ENCODE measurements around the gene CALML3.
A peak's percentile ranks its signal among the peaks of the same experiment; 100 is the strongest.

The CALML3 gene

DNA sequence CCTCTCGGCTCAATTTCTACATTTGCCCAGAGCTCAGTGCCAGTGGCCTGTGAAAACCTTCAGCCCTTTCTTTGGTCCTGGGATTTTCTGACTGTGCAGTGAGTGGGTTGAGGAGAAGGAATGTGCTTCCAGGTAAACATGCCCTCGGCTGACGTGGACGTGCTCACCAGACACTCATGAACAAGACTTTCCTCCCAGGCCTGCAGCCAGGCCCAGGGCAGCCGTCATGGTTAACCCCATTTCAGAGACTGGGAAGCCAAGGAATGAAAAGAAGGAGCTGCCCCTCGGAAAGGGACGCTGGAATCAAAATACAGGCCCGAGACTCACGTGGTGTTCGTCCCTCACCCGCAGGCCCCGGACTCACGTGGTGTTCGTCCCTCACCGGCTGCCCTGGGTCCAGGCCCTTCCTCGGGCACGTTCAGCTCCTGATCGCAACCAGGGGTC is 16.6 kb upstream of the CALML3 start:
- DNase-seq = no peak

DNA sequence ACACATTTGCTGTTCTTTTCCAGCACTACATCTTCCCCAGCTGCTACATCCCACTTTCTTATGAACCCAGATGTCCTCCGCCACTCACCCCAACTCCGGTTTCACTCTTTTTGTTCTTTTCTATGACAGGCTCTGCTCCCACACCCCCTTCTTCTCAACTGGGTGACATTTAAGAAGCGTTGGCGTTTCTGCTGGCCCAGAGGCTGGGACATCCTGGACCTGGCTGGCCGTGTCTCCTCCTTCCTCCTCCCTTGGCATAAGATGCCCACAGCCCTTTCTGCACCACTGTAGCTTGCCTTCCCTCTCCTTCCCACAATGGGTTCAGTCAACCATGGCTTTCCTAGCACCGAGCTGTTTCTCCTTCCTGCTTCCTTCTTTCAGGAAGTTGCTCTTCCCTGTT is 16.0 kb upstream of the CALML3 start:
- DNase-seq = no peak

DNA sequence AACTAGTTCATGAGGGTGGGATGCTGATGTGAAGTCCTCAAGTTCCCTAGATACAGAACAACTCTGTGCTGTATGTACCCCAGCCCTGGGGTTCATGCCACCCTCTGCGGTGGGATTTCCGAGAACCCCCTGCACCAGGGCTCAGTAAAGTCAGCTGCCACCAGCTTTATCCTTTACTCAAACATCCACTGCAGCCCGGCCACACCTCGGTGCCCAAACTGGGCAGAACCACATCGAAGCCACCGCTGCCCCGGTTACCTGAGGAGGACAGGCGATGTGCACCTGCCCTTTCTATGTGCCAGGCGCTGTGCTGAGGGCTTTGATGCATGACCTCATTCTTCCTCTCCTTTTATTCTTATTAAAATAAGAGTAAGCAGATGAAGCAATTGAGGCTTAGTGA is 15.5 kb upstream of the CALML3 start:
- DNase-seq = no peak

DNA sequence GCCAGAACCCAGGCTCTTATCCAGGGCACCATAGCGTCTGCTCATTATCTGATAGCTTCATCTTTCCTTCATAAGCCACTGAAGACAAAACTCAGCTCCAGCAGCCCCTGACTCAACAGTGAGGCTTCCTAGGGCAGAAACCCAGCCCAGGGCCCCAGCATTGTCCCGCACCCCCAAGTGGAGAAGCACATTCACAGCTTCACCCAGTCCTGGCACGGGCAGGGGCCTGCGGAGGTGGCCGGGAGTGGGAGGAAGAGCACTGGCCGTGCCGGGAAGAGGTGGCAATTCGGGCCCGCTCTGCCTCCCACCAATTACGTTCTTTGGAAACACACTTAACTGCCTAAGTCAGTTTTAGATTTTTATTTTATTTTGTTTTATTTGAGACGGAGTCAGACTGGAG is 15.1 kb upstream of the CALML3 start:
- DNase-seq = no peak

DNA sequence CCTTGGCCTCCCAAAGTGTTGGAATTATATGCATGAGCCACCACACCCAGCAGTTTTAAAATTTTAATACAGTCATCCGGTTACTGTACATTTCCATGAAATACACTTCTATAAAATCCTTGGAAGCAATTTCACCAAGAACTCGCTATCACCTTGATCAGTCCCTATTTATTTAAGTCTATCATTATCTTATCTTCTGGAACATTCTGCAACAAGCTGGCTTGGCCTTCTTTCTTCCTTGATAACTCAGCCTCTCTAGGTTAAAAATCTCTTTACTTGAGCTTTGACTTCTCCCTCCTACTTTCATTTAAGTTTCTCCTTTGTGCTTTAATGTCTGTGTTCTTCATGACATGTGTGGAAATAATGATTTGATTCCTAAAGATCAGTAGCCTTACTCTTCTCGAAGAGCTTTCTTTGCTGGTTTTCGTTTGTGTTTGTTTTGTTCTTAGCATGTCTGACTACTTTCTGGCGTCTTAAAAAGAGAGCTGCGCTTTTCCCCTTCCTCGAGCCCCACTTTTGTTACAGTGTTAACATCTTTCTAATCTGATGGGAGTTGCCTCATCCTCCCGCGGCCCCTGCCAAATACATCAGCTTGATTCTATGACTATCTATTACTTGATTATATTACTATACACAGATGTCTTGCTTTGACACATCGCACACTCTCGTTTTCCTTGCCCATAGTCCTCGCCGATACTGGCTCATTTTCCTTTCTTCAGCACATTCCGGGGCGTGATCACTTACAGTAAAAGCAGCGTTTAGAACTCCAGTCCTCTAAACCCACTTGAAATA is 14.3 kb upstream of the CALML3 start:
- DNase-seq = no peak

GRCh38 chr10:5511231-5511884 is 13.4 kb upstream of the CALML3 start:
- DNase-seq = no peak

DNA sequence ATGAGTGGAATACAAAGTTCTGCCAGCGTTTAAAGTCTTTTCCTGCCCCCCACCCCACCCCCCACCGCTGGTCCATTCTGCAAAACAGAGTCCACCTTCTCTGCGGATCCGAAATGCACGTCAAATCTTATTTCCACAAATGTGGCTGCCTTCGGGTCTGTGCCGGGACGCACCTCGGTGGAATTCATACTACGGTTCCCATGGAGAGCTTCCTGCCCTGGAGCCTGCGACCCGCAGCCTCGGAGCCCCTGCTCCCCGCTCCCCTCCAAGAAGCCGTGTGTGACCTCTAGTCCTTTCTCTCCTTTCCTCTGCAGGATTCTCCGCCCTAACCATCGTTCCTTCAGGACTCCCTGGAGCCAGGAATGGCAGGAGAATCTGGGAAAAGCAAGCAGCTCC is 12.9 kb upstream of the CALML3 start:
- DNase-seq = no peak

DNA sequence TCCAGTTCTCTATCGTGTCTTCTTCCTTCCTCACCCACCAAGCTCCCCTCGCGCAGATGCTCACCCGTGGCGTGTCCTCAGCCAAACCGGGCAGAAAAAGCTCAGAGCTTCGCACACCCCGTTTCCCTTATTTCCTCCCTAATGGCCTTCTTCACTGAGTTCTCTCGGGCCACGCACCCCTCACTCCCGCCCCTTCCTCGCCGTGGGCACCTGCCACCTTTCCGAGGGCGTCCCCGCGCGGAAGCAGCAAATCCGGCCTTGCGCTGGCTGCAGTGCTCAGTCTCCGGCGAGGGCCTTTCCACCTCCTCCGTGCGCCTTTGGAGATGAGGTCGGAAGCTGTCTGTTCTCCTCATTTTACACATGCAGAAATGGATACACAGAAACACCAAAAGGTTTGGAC is 12.4 kb upstream of the CALML3 start:
- DNase-seq = no peak

GRCh38 chr10:5512881-5513612 is 11.7 kb upstream of the CALML3 start:
- peak in 2 of 6 experiments; percentile 2 to 5 for DNase-seq

DNA sequence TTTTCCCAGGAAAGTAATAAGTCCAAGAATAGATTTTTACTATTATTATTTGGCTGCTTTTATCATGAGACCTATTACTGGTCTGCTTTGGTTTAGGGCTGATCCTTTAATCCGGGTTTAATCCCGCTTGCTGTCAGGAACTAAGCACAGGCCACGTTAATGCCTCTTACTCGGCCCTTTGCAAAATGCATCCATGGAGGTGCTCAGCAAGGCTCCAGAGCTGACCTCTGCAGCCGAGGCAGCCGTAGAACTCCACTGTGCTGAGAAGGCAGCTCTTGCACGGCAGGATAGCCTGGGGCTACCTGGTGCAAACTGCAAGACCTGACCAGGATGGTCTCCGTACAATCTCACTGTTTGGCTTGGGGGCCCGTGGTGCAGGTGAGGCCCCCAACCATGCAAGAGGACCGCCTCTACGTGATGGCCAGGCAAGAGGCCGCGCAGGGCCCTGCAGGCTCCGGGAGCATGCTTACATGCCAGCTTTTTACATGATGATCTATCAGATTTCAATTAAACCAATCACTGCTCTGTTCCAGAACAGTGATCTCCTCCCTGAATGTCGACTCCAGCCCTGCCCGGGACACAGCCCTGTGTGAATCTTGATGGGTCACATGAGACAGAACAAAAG is 10.4 kb upstream of the CALML3 start:
- no peak for DNase-seq

GRCh38 chr10:5515948-5516761 is 8.6 kb upstream of the CALML3 start:
- DNase-seq = no peak

DNA sequence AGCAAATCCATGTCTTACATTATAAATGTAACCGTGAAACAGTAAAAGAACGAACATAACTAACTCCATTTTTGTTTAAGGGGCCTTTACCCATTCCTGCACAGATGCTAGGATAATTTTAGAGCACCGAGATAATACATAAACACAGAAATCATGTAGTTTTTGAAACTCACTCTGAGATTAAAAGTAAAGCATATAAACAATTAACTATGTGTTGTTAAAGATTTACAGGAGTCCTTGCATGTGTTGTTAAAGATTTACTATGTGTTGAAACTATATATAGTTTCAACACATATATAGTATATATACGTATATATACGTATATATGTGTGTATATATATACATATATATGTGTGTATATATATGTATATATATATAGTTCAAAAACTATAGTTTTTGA is 7.2 kb upstream of the CALML3 start:
- DNase-seq = no peak

GRCh38 chr10:5518143-5518542 is 6.6 kb upstream of the CALML3 start:
- no peak for DNase-seq

DNA sequence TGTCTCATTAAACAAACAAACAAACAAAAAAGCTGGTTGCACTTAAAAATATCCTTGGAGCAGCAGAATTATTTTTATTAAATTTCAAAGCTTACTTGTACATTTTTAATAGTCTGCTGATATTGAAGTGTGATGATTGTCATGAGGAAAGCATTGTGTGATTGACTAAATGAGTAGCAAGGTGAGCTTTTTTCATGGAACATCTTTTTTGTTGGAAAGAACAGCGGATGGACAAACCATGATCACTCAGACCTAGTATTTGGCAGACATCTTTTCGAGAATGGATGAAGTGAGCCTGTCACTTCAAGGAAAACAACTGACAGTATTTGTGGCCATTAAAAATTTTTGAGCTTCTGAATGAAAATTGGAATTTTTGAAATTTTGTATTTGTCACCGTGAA is 5.7 kb upstream of the CALML3 start:
- no peak for DNase-seq

DNA sequence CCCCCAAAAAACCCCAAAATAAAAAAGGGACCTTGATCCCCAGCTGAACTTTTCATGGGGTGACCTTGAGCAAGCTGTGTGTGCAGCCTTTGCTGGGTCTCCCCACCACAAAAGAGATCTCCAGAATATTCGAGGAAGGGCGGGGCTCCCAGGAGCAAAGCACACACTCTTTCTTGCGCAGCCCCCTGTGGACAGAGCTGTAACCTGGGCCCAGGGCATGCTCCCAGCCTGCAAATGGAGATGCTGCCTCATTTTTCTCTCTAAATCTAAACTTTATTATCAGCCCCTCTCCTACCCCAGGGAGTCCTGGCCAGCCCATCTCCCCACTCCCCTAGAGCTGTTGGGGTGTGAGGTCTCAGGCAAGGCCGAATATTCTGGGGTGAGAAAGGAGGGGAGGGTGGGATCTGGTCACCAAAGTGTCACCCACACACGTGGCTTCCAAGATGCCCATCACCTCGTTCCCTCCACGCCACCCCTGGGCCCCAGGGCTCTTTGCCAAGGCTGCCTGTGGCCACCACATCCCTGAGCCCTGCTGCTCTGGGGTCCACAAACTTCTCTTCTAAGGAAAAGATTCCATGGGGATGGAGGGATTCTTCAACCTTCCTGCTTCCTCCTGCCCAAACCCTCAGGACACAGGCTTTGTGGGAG is 1.7 kb upstream of the CALML3 start:
- no peak for DNase-seq

GRCh38 chr10:5523796-5524574 is 776 bp upstream of the CALML3 start:
- no peak for DNase-seq

DNA sequence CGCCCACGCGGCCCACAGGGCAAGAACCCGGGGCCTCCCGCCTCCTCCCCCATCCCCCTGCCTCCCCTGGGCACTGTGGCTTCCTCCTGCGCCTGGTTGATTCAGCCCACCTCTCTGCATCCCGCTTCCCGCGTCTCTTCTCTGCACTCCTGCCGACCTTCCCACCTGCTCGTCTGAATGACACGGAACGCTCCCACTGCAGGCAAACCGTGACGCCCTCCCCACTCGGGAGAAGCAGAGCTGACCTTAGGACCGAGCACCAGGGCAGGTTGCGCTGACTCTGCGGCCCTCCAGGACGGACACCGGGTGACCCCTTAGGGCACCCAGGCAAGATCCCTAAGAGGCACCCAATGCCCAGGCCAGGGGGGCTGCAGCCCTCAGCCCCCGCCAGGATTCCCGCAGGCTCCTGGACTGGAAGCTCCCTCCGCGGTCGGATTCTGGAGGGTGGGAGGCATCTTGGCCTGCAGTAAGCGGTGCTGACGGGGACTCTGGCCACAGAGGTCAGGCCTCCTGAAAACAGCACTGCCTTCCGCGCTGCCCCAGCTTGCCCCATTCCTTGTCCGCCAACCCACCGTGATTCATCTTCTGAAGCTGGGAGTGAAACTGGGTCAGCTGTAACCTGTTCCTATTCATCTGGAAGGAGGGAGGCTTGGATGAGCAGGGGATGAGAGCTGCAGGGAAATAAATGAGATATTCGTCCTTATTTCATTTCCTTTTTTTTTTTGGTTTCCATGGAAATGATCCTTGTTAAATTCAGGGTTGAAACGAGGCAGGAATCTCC is 990 bp downstream of the CALML3 start:
- DNase-seq = no peak

DNA sequence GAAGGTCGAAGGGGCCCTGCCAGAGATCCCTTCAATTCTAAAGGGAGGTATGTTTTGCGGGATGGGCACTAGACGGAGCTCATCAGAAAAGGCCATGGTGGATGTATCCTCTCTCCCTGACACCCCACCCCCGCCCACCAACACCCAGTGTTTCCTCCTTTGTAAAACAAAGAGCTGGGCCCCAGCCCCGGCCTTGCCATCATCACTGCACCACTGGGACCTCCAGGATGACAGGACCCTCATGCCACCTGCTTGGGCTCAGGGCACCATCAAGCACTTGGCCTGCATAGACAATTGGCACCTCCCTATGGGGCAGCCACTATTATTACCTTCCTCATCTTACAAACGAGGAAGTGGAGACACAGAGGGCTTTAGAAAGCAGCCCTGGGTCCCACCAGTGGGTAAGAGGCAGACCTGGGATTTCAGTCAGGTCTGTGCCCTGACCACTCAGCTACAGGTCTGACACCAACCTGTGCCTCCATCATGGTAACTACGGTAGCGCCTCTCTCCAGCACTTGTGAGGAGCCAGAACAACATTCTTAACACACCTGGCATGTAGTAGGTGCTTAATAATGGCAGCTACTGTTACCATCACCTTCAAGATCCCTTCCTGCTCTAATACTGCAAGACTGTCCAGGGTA is 2.0 kb downstream of the CALML3 start:
- no peak for DNase-seq

DNA sequence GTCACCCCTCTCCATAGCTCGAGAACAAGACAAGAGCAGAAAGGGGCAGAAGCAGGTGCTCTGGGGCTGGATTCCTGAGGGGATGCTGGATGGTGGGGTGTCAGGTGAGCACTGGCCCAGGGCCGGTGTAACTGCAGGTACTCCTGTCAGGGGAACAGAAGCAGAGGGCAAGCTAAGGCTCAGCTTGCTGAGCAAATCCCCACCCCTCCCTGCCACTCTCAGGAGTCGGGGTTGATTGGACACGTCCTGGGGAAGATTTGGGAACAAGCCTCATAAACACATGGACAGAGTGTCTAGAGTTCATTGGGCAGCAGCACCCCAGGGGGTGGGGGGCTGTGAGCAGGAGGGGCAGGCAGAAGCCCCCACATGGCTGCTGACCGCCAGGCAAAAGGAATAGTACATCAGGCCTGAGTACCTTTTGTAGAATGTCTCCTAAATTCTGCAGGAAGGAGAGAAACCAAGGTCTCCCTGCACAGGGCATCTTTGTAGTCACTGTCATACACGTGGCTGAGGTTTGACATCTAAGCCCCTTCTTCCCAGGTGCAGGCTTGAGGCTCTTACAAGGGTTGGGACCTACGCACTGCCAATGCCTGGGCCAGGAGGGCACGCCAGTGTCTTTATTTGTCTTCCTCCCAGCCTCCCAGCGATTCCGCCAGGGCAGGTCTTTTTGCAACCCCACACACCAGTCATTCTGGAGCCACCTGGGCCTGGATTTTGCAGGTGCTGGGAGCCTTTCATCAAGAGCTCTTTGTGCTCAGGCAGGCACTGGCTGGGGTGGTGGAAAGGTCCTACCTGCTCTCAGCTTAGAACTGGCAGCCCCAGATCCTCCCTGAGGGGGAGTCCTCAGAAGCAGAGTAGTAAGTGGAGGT is 2.8 kb downstream of the CALML3 start:
- DNase-seq = no peak
